Smooth muscle cell (in vitro differentiated cells): ENCODE measurements around the gene MRPL16. TPM values are rescaled to one million over a fixed set of nuclear protein-coding genes. Genes with fewer than 3 reads are reported as not detected.

Experiments used
- DNase-seq: peaks from one replicate; lab custom pipeline; 2025; ENCODE audit not compliant: unreplicated experiment; lab: John Stamatoyannopoulos, UW
- H2AFZ ChIP-seq: fragments of 200-600 bp; sonication (generic); 2 replicates; pipeline ENCODE4 v1.6.0; 2016; ENCODE audit warnings: antibody characterized with exemption, low read depth, mild to moderate bottlenecking
- H3F3A ChIP-seq: fragments of 200-600 bp; sonication (generic); 2 replicates; pipeline ENCODE4 v1.6.0; 2017; ENCODE audit warnings: antibody characterized with exemption, low read depth
- H3K27ac ChIP-seq: fragments of 200-600 bp; sonication (generic); 2 replicates; pipeline ENCODE4 v1.5.1; 2016; ENCODE audit warnings: low read depth, mild to moderate bottlenecking
- H3K27me3 ChIP-seq: fragments of 200-600 bp; sonication (generic); 2 replicates; pipeline ENCODE4 v1.6.1; 2016; ENCODE audit warnings: low read depth, mild to moderate bottlenecking
- H3K36me3 ChIP-seq: fragments of 200-600 bp; sonication (generic); 2 replicates; pipeline ENCODE4 v1.5.1; 2016; ENCODE audit warnings: low read depth
- H3K4me1 ChIP-seq: fragments of 200-600 bp; sonication (generic); 2 replicates; pipeline ENCODE4 v1.5.1; 2016; ENCODE audit warnings: low read depth
- H3K4me2 ChIP-seq: fragments of 200-600 bp; sonication (generic); 2 replicates; pipeline ENCODE4 v1.6.0; 2016; ENCODE audit warnings: mild to moderate bottlenecking
- H3K4me3 ChIP-seq: fragments of 200-600 bp; sonication (generic); 2 replicates; pipeline ENCODE4 v1.5.1; 2016; ENCODE audit warnings: mild to moderate bottlenecking
- H3K79me2 ChIP-seq: fragments of 200-600 bp; sonication (generic); 2 replicates; pipeline ENCODE4 v1.6.0; 2016; ENCODE audit warnings: low read depth, mild to moderate bottlenecking
- H3K9ac ChIP-seq: fragments of 200-600 bp; sonication (generic); 2 replicates; pipeline ENCODE4 v1.6.0; 2016; ENCODE audit warnings: low read depth
- H3K9me3 ChIP-seq: fragments of 200-600 bp; sonication (generic); replicated peaks from 2 replicates; pipeline ENCODE4 v1.5.1; 2016; ENCODE audit warnings: low read depth
- H4K20me1 ChIP-seq: fragments of 200-600 bp; sonication (generic); 2 replicates; pipeline ENCODE4 v1.6.0; 2016; ENCODE audit warnings: low read depth
- WGBS: methylation state at CpG from one replicate; pipeline ENCODE4 v1.1.7; 2016; ENCODE audit warnings: low lambda C conversion rate; 5-methylcytosine and 5-hydroxymethylcytosine counted together
- polyA plus RNA-seq: library from polyadenylated mRNA; unstranded; fragments of >200 nt; fragmentation: Nextera tagmentation; extraction: Ambion mirVana; gene quantifications from 2 replicates; pipeline ENCODE4 v1.2.1, GENCODE V29; 2016
- total RNA-seq: library from RNA; depleted of rRNA; stranded (reverse); fragments of >200 nt; gene quantifications from 2 replicates; pipeline ENCODE4 v1.2.3, GENCODE V29; 2014
- TF ChIP-seq, protein P1 (sequence below): fragments of 200-600 bp; sonication (generic); IDR thresholded peaks from 2 replicates; pipeline ENCODE4 v1.5.1; 2017; ENCODE audit warnings: borderline replicate concordance, mild to moderate bottlenecking, antibody characterized with exemption; ENCODE audit not compliant: insufficient read depth, poor library complexity, severe bottlenecking

Gene MRPL16
- total and polyA plus RNA-seq, 2 experiments from 2014 or later = 32.9 to 48.9 TPM

DNA sequence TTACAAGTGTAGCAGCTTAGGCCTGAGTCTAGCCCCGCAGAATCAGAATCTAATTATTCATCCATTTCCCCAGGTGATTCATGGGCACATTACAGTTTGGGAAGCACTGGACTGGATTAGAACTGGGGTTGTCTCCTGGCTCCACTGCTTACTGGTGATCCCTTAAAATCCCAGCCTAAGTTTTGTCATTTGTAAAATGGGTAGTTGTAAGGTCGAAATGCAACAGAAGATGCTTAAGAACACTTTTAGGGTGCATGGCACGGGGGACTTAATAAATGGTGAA, 54.1 kb downstream of the MRPL16 start:
- Histone ChIP-seq H3K27me3 (no peaks in the 10 kb centered on the region), H3F3A (peaks cover 7% of the 10 kb centered on the region), H3K4me1 (peaks cover 10% of the 10 kb centered on the region), H3K27ac (peak overlapping the region; percentile 91), H3K4me3 (peak overlapping the region; percentile 95), H4K20me1 (peaks cover 58% of the 10 kb centered on the region), H3K4me2 (peak overlapping the region; percentile 94), H2AFZ (no peak overlapping the region), H3K36me3 (no peaks in the 10 kb centered on the region), H3K9ac (peak overlapping the region; percentile 90), H3K9me3 (no peaks in the 10 kb centered on the region), H3K79me2 (peaks cover 53% of the 10 kb centered on the region)
- WGBS = 59% methylated on average over 3 of the region's 3 CpGs
- TF ChIP-seq, protein P1, sequence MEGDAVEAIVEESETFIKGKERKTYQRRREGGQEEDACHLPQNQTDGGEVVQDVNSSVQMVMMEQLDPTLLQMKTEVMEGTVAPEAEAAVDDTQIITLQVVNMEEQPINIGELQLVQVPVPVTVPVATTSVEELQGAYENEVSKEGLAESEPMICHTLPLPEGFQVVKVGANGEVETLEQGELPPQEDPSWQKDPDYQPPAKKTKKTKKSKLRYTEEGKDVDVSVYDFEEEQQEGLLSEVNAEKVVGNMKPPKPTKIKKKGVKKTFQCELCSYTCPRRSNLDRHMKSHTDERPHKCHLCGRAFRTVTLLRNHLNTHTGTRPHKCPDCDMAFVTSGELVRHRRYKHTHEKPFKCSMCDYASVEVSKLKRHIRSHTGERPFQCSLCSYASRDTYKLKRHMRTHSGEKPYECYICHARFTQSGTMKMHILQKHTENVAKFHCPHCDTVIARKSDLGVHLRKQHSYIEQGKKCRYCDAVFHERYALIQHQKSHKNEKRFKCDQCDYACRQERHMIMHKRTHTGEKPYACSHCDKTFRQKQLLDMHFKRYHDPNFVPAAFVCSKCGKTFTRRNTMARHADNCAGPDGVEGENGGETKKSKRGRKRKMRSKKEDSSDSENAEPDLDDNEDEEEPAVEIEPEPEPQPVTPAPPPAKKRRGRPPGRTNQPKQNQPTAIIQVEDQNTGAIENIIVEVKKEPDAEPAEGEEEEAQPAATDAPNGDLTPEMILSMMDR = no peak
- DNase-seq = no peak

Other genes with a start within 250 kb of the MRPL16 start
- gene OSBP, start 195.0 kb downstream of the MRPL16 start, total RNA-seq = 40.0 and 47.2 TPM in 2 replicates
- 32.0 and 35.9 TPM in 2 replicates for gene OSBP, start 195.0 kb downstream of the MRPL16 start, polyA plus RNA-seq
- gene PATL1, start 141.7 kb downstream of the MRPL16 start, total RNA-seq = 18.0 and 35.2 TPM in 2 replicates
- 16.3 and 16.5 TPM in 2 replicates for gene PATL1, start 141.7 kb downstream of the MRPL16 start, polyA plus RNA-seq
- gene OR10V1, start 96.9 kb downstream of the MRPL16 start, total RNA-seq = not detected in 2 replicates
- gene OR10V1, start 96.9 kb downstream of the MRPL16 start, polyA plus RNA-seq = not detected in 2 replicates
- 41.0 and 52.2 TPM in 2 replicates for gene STX3, start 55.4 kb downstream of the MRPL16 start, total RNA-seq
- 24.1 and 26.6 TPM in 2 replicates for gene STX3, start 55.4 kb downstream of the MRPL16 start, polyA plus RNA-seq
- not detected in 2 replicates for gene CBLIF, start 34.7 kb upstream of the MRPL16 start, total RNA-seq
- not detected in 2 replicates for gene CBLIF, start 34.7 kb upstream of the MRPL16 start, polyA plus RNA-seq
- 4.3 and 11.1 TPM in 2 replicates for gene TCN1, start 55.7 kb upstream of the MRPL16 start, total RNA-seq
- not detected in 2 replicates for gene TCN1, start 55.7 kb upstream of the MRPL16 start, polyA plus RNA-seq
- not detected in 2 replicates for gene OOSP3, start 68.0 kb upstream of the MRPL16 start, total RNA-seq
- not detected in 2 replicates for gene OOSP3, start 68.0 kb upstream of the MRPL16 start, polyA plus RNA-seq
- not detected in 2 replicates for gene OOSP1, start 127.7 kb upstream of the MRPL16 start, total RNA-seq
- gene OOSP1, start 127.7 kb upstream of the MRPL16 start, polyA plus RNA-seq = not detected in 2 replicates
- gene OOSP4A, start 153.3 kb upstream of the MRPL16 start, total RNA-seq = not detected in 2 replicates
- gene OOSP4A, start 153.3 kb upstream of the MRPL16 start, polyA plus RNA-seq = not detected in 2 replicates
- gene OOSP4B, start 206.4 kb upstream of the MRPL16 start, total RNA-seq = not detected in 2 replicates
- not detected in 2 replicates for gene OOSP4B, start 206.4 kb upstream of the MRPL16 start, polyA plus RNA-seq
- gene OOSP2, start 229.6 kb upstream of the MRPL16 start, total RNA-seq = not detected in 2 replicates
- gene OOSP2, start 229.6 kb upstream of the MRPL16 start, polyA plus RNA-seq = not detected in 2 replicates
- not detected in 2 replicates for gene MS4A3, start 245.9 kb upstream of the MRPL16 start, total RNA-seq
- not detected in 2 replicates for gene MS4A3, start 245.9 kb upstream of the MRPL16 start, polyA plus RNA-seq